SK-N-SH (cell line): ENCODE results near the gene SNAI3. TPM values are rescaled to one million over a fixed set of nuclear protein-coding genes. Genes with fewer than 3 reads are reported as not detected.

ENCODE experiments used
- CTCF ChIA-PET: fragments of 300-600, 350-600 bp; formaldehyde crosslinking; extraction: SDS; loops from one replicate; lab custom pipeline; 2021; lab: Yijun Ruan, JAX
- POLR2A ChIA-PET: fragments of 350-600 bp; sonication (Branson Sonifier 250); formaldehyde crosslinking; extraction: SDS; loops from one replicate; lab custom pipeline; 2020; ENCODE audit warnings: antibody characterized with exemption, inconsistent platforms; lab: Yijun Ruan, JAX
- DNase-seq: peaks from one replicate; pipeline ENCODE4 v3.0.0; 2012
- H2AFZ ChIP-seq: fragments of 200-600 bp; sonication (generic); 2 replicates; pipeline ENCODE4 v1.8.1; 2016; ENCODE audit warnings: antibody characterized with exemption, mild to moderate bottlenecking, low read depth
- H3F3A ChIP-seq: fragments of 200-600 bp; sonication (generic); replicated peaks from 2 replicates; pipeline ENCODE3; 2016; ENCODE audit warnings: antibody characterized with exemption, mild to moderate bottlenecking; ENCODE audit not compliant: insufficient read depth
- H3K27ac ChIP-seq, 2 experiments: fragments of 200-500 bp in 1 of 2; fragments of 200-600 bp in 1 of 2; sonication (Bioruptor generic) in 1 of 2; sonication (generic), shearing (Covaris generic) in 1 of 2; 2 replicates each; pipeline versions ENCODE4 v1.5.1 to v1.6.1; 2014 to 2016; ENCODE audit warnings: low read depth in 2 of 2, inconsistent platforms in 1 of 2, low read length in 1 of 2, mild to moderate bottlenecking in 1 of 2, mixed read lengths in 1 of 2
- H3K27me3 ChIP-seq: fragments of 200-600 bp; sonication (generic), shearing (Covaris generic); 2 replicates; pipeline ENCODE4 v1.6.1; 2016; ENCODE audit warnings: mixed run types; ENCODE audit not compliant: insufficient read depth
- H3K36me3 ChIP-seq, 2 experiments: fragments of 200-500 bp in 1 of 2; fragments of 200-600 bp in 1 of 2; sonication (Bioruptor generic) in 1 of 2; sonication (generic) in 1 of 2; replicated peaks in 1 of 2; 2 replicates each; pipeline versions ENCODE3 to v1.5.1; 2014 to 2016; ENCODE audit warnings: low read length in 1 of 2, mild to moderate bottlenecking in 1 of 2; ENCODE audit not compliant: insufficient read depth in 2 of 2, control insufficient read depth in 1 of 2
- H3K4me1 ChIP-seq, 2 experiments: fragments of 200-500 bp in 1 of 2; fragments of 200-600 bp in 1 of 2; sonication (Bioruptor generic) in 1 of 2; sonication (generic), shearing (Covaris generic) in 1 of 2; 2 replicates each; pipeline versions ENCODE4 v1.5.1 to v1.6.1; 2014 to 2016; ENCODE audit warnings: low read depth in 1 of 2, low read length in 1 of 2, mixed run types in 1 of 2; ENCODE audit not compliant: insufficient read depth in 2 of 2, control insufficient read depth in 1 of 2
- H3K4me2 ChIP-seq: fragments of 200-600 bp; sonication (generic), shearing (Covaris generic); 2 replicates; pipeline ENCODE4 v1.6.1; 2017; ENCODE audit warnings: mixed run types
- H3K4me3 ChIP-seq, 2 experiments: fragments of 200-500 bp in 1 of 2; fragments of 200-600 bp in 1 of 2; sonication (Bioruptor generic) in 1 of 2; sonication (generic), shearing (Covaris generic) in 1 of 2; 2 replicates each; pipeline versions ENCODE4 v1.5.1 to v1.8.1; 2014 to 2016; ENCODE audit warnings: low read depth in 2 of 2, inconsistent platforms in 1 of 2, low read length in 1 of 2, mild to moderate bottlenecking in 1 of 2, mixed read lengths in 1 of 2, moderate library complexity in 1 of 2
- H3K79me2 ChIP-seq: fragments of 200-600 bp; sonication (generic); 2 replicates; pipeline ENCODE4 v1.8.1; 2017; ENCODE audit warnings: mild to moderate bottlenecking; ENCODE audit not compliant: insufficient read depth
- H3K9ac ChIP-seq: fragments of 200-600 bp; sonication (generic); 2 replicates; pipeline ENCODE4 v1.6.1; 2017; ENCODE audit warnings: mixed run types
- H3K9me2 ChIP-seq: fragments of 200-600 bp; sonication (generic); 2 replicates; pipeline ENCODE4 v1.6.1; 2017; ENCODE audit warnings: mixed run types
- H3K9me3 ChIP-seq: fragments of 200-600 bp; sonication (generic); 2 replicates; pipeline ENCODE4 v1.6.1; 2017; ENCODE audit warnings: mixed run types, mild to moderate bottlenecking, moderate library complexity
- H4K20me1 ChIP-seq: fragments of 200-600 bp; sonication (generic); 2 replicates; pipeline ENCODE4 v1.6.1; 2017; ENCODE audit warnings: mild to moderate bottlenecking, mixed run types; ENCODE audit not compliant: insufficient read depth
- EP300 ChIP-seq, 2 experiments: IDR thresholded peaks; 2 replicates each; pipeline versions ENCODE4 v1.4.0 to v1.6.1; 2012; ENCODE audit warnings: borderline replicate concordance in 1 of 2, low read depth in 1 of 2, low read length in 1 of 2
- JUND ChIP-seq: IDR thresholded peaks from 2 replicates; pipeline ENCODE4 v1.4.0; 2012
- MXI1 ChIP-seq: IDR thresholded peaks from 2 replicates; pipeline ENCODE4 v1.6.1; 2012; ENCODE audit warnings: mild to moderate bottlenecking, low read depth, low read length, improper control_type of control experiment
- NFIC ChIP-seq: IDR thresholded peaks from 2 replicates; pipeline ENCODE4 v1.4.0; 2012; ENCODE audit warnings: borderline replicate concordance
- NRF1 ChIP-seq: IDR thresholded peaks from 2 replicates; pipeline ENCODE4 v1.6.1; 2012; ENCODE audit warnings: low read depth, mild to moderate bottlenecking, low read length
- POLR2AphosphoS5 ChIP-seq: IDR thresholded peaks from 2 replicates; pipeline ENCODE4 v1.6.1; 2012; ENCODE audit warnings: low read depth, low read length
- RAD21 ChIP-seq: IDR thresholded peaks from 2 replicates; pipeline ENCODE4 v1.6.1; 2012; ENCODE audit warnings: mild to moderate bottlenecking, low read length
- SIN3A ChIP-seq: IDR thresholded peaks from 2 replicates; pipeline ENCODE4 v1.6.1; 2012; ENCODE audit warnings: low read depth, mild to moderate bottlenecking, low read length, moderate library complexity, borderline replicate concordance
- TCF12 ChIP-seq: IDR thresholded peaks from 2 replicates; pipeline ENCODE4 v1.4.0; 2012
- TEAD4 ChIP-seq: IDR thresholded peaks from 2 replicates; pipeline ENCODE4 v1.4.0; 2012; ENCODE audit warnings: mild to moderate bottlenecking, borderline replicate concordance; ENCODE audit not compliant: insufficient read depth
- USF1 ChIP-seq: IDR thresholded peaks from 2 replicates; pipeline ENCODE4 v1.4.0; 2012; ENCODE audit warnings: low read depth, borderline replicate concordance
- WGBS: methylation state at CpG from one replicate; pipeline ENCODE4 v1.1.6; 2017; ENCODE audit warnings: low lambda C conversion rate; 5-methylcytosine and 5-hydroxymethylcytosine counted together
- polyA plus RNA-seq, 3 experiments: library from polyadenylated mRNA; depleted of rRNA; stranded (reverse); fragments of >200 nt; gene quantifications; 2 replicates each; pipeline ENCODE4 v1.2.3, GENCODE V29; 2012
- TF ChIP-seq, protein P1 (sequence below): IDR thresholded peaks from 2 replicates; pipeline ENCODE4; 2012

SNAI3 gene
- polyA plus RNA-seq, 1 of the 3 experiments (the other 2 are of a cell fraction): 0.03 TPM

DNA sequence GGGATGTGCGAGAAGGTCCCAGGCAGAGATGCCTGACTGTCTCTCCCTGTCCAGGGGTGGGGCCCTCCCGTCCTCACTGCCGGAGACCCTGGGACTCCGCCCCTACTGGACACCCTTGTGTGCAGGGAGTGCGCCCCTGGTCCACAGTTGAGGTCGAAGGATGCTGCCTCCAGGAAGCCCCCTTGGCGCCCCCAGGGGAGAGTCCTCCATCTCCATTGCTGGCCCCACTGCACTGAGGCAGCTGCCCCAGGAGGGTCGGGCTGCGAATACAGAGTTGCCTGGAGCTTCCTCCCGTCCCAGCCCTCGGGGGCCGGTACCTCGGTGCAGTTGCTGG lies 46.6 kb upstream of the SNAI3 start:
- H3K27me3 ChIP-seq: no peaks in the 10 kb centered on the region
- H3F3A ChIP-seq: peaks cover 17% of the 10 kb centered on the region
- TF ChIP-seq JUND (no peak), RAD21 (no peak), POLR2AphosphoS5 (no peak), NRF1 (no peak)
- H3K9me2 ChIP-seq: no peaks in the 10 kb centered on the region
- no peak overlapping the region for H3K4me3 ChIP-seq
- H3K79me2 ChIP-seq: peaks cover 15% of the 10 kb centered on the region; the same call in 1 of the 2 replicates
- H3K4me2 ChIP-seq: no peak overlapping the region
- H3K36me3 ChIP-seq: peaks cover 0 to 25% of the 10 kb centered on the region in 2 experiments
- DNase-seq: no peak
- H3K4me1 ChIP-seq: peaks cover 4 to 28% of the 10 kb centered on the region in 2 experiments; a peak in 2 of 4 replicates
- no peaks in the 10 kb centered on the region for H3K9me3 ChIP-seq
- ChIA-PET CTCF (interaction anchor here (1.0 to 17.4 kb wide), 4 partner anchors 11 to 435 kb away, joined by 3 to 540 read pairs (median 6); partner anchors contain the start of genes GALNS and TRAPPC2L), POLR2A (no interaction called here)
- no peak overlapping the region for H3K27ac ChIP-seq
- no peak overlapping the region for H2AFZ ChIP-seq
- H3K9ac ChIP-seq: no peak overlapping the region
- 77% methylated on average over 9 of the region's 13 CpGs for WGBS
- H4K20me1 ChIP-seq: peaks cover 32% of the 10 kb centered on the region

- Histone ChIP-seq H3K79me2 (peaks cover 15% of the 10 kb centered on the region; the same call in 1 of the 2 replicates), H3K4me2 (no peak overlapping the region), H3K4me3 (no peak overlapping the region), H3K9me2 (no peaks in the 10 kb centered on the region), H3K27me3 (no peaks in the 10 kb centered on the region), H3K36me3 (peaks cover 0 to 27% of the 10 kb centered on the region in 2 experiments), H3K4me1 (peaks cover 4 to 30% of the 10 kb centered on the region in 2 experiments; a peak in 2 of 4 replicates)
- TF ChIP-seq TEAD4 (no peak), EP300 (IDR thresholded peaks at IDR 0.05; ENCODE audit: borderline replicate concordance in 1 of 2, low read depth in 1 of 2, low read length in 1 of 2) (no peak), NRF1 (no peak), USF1 (no peak), SIN3A (no peak), TCF12 (no peak), MXI1 (no peak), NFIC (no peak)
- TF ChIP-seq, protein P1, sequence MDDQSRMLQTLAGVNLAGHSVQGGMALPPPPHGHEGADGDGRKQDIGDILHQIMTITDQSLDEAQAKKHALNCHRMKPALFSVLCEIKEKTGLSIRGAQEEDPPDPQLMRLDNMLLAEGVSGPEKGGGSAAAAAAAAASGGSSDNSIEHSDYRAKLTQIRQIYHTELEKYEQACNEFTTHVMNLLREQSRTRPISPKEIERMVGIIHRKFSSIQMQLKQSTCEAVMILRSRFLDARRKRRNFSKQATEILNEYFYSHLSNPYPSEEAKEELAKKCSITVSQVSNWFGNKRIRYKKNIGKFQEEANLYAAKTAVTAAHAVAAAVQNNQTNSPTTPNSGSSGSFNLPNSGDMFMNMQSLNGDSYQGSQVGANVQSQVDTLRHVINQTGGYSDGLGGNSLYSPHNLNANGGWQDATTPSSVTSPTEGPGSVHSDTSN: no peak
- TF ChIP-seq, all 33 proteins: peak for 0
- H2AFZ ChIP-seq: no peak overlapping the region
- H3K9ac ChIP-seq: no peak overlapping the region
- H3K27ac ChIP-seq: no peak overlapping the region
- WGBS: 43% methylated on average over 8 of the region's 30 CpGs
- peaks cover 27% of the 10 kb centered on the region for H4K20me1 ChIP-seq
- peaks cover 12% of the 10 kb centered on the region for H3F3A ChIP-seq
- ChIA-PET POLR2A (no interaction called here), CTCF (interaction anchor here (1.4 to 17.4 kb wide), 3 partner anchors 11 to 435 kb away, joined by 5 to 540 read pairs (median 8); no protein-coding TSS in a partner anchor)
- no peaks in the 10 kb centered on the region for H3K9me3 ChIP-seq
- DNase-seq: peak; percentile 54
Measured at GRCh38 chr16:88732172-88732960, 46.1 kb upstream of the SNAI3 start.
